K562 (cell line): ENCODE data around the gene FOS. TPM values are rescaled to one million over a fixed set of nuclear protein-coding genes. Genes with fewer than 3 reads are reported as not detected.

Source experiments
- BDP1 ChIP-seq: IDR thresholded peaks from 3 replicates; pipeline ENCODE4 v1.6.1; 2011; ENCODE audit not compliant: insufficient read length, insufficient read depth
- CREM ChIP-seq: IDR thresholded peaks from 2 replicates; pipeline ENCODE4 v1.6.1; 2014; ENCODE audit warnings: antibody characterized with exemption, low read depth
- ESRRA ChIP-seq: fragments of 450-650 bp; IDR thresholded peaks from 2 replicates; pipeline ENCODE4 v1.6.1; 2014; ENCODE audit warnings: low read depth, mild to moderate bottlenecking, moderate library complexity, borderline replicate concordance
- GABPB2 ChIP-seq: fragments of 250-450 bp; sonication (Bioruptor Pico); conservative IDR thresholded peaks from 2 replicates; pipeline ENCODE4 v1.5.1; 2021; ENCODE audit warnings: mild to moderate bottlenecking
- HDAC8 ChIP-seq: fragments of 450-650 bp; IDR thresholded peaks from 2 replicates; pipeline ENCODE4 v1.6.1; 2016; ENCODE audit warnings: mild to moderate bottlenecking, missing genetic modification characterization, moderate library complexity, missing compliant biosample characterization
- NFIC ChIP-seq: fragments of 450-650 bp; IDR thresholded peaks from 2 replicates; pipeline ENCODE4 v1.6.1; 2017; ENCODE audit warnings: mild to moderate bottlenecking, inconsistent platforms
- PTRF ChIP-seq: fragments of 450-650 bp; IDR thresholded peaks from 2 replicates; pipeline ENCODE4 v1.6.1; 2016; ENCODE audit warnings: mild to moderate bottlenecking, missing genetic modification characterization, missing compliant biosample characterization
- RFX1 ChIP-seq: fragments of 450-650 bp; IDR thresholded peaks from 2 replicates; pipeline ENCODE4 v1.6.1; 2016; ENCODE audit warnings: mild to moderate bottlenecking, moderate library complexity
- SETDB1 ChIP-seq: IDR thresholded peaks from one replicate; pipeline ENCODE4 v1.6.1; 2012; ENCODE audit warnings: low read length, control low read depth, inconsistent platforms
- SMARCA5 ChIP-seq: fragments of 450-650 bp; IDR thresholded peaks from 2 replicates; pipeline ENCODE4 v1.6.1; 2016
- SREBF2 ChIP-seq: sonication (generic); formaldehyde crosslinking; IDR thresholded peaks from 2 replicates; pipeline ENCODE4 v1.4.0; 2020; ENCODE audit warnings: mild to moderate bottlenecking, missing genetic modification reagents
- XRCC3 ChIP-seq: fragments of 450-650 bp; IDR thresholded peaks from 2 replicates; pipeline ENCODE4 v1.6.1; 2017; ENCODE audit warnings: mild to moderate bottlenecking, moderate library complexity
- polyA plus RNA-seq, 8 experiments: library from polyadenylated mRNA; depleted of rRNA in 4 of 8; stranded (reverse) in 5 of 8; unstranded in 3 of 8; fragments of >200 nt; fragmentation: Nextera tagmentation in 2 of 8; fragmentation: Illumina TruSeq in 1 of 8; extraction: Ambion mirVana in 2 of 8; extraction: Trizol in 1 of 8; gene quantifications; 2 replicates each; pipeline versions ENCODE4 v1.2.1 to v1.2.3, GENCODE V29; 2011 to 2014; ENCODE audit warnings: inconsistent platforms in 1 of 8, missing spikeins in 1 of 8
- total RNA-seq, 7 experiments: library from RNA; depleted of rRNA in 6 of 7; stranded (reverse); fragments of >200 nt in 6 of 7; fragmentation: Illumina TruSeq in 2 of 7; extraction: Trizol in 2 of 7; gene quantifications; 2 replicates each; pipeline versions ENCODE4 v1.2.1 to v1.2.3, GENCODE V29; 2011 to 2021; ENCODE audit warnings: low replicate concordance in 1 of 7
- TF ChIP-seq, protein P1 (sequence below): fragments of 200-800 bp; sonication (Bioruptor generic); IDR thresholded peaks from 2 replicates; pipeline ENCODE4 v1.6.1; 2017; ENCODE audit warnings: missing genetic modification characterization, missing compliant biosample characterization
- TF ChIP-seq, protein P2 (sequence below): fragments of 450-650 bp; conservative IDR thresholded peaks from 2 replicates; pipeline ENCODE4 v1.6.1; 2016; ENCODE audit warnings: missing genetic modification characterization, low read depth, mild to moderate bottlenecking, control low read depth, missing compliant biosample characterization
- TF ChIP-seq, protein P3 (sequence below), 2 experiments: fragments of 450-650 bp in 1 of 2; sonication (generic) in 1 of 2; formaldehyde crosslinking; conservative IDR thresholded peaks; 2 replicates each; pipeline versions ENCODE4 v1.4.0 to v1.8.1; 2020 to 2022; ENCODE audit warnings: mild to moderate bottlenecking in 1 of 2, missing genetic modification reagents in 1 of 2
- TF ChIP-seq, protein P4 (sequence below): fragments of 250-450 bp; sonication (Bioruptor Pico); IDR thresholded peaks from 2 replicates; pipeline ENCODE4 v1.5.0; 2020; ENCODE audit warnings: mild to moderate bottlenecking, borderline replicate concordance
- TF ChIP-seq, protein P5 (sequence below): fragments of 450-650 bp; IDR thresholded peaks from one replicate; pipeline ENCODE4 v1.6.1; 2018; ENCODE audit warnings: mild to moderate bottlenecking, moderate library complexity; ENCODE audit not compliant: partially characterized antibody
- TF ChIP-seq, protein P6 (sequence below): sonication (generic); formaldehyde crosslinking; IDR thresholded peaks from 2 replicates; pipeline ENCODE4 v1.9.0; 2022; ENCODE audit warnings: mild to moderate bottlenecking, missing genetic modification reagents

Gene FOS
- total and polyA plus RNA-seq, 9 of the 15 experiments (the other 6 are each of a cell fraction or from before 2014, with no cell fraction given) = 0.54 to 13.8 (median 8.9) TPM

DNA sequence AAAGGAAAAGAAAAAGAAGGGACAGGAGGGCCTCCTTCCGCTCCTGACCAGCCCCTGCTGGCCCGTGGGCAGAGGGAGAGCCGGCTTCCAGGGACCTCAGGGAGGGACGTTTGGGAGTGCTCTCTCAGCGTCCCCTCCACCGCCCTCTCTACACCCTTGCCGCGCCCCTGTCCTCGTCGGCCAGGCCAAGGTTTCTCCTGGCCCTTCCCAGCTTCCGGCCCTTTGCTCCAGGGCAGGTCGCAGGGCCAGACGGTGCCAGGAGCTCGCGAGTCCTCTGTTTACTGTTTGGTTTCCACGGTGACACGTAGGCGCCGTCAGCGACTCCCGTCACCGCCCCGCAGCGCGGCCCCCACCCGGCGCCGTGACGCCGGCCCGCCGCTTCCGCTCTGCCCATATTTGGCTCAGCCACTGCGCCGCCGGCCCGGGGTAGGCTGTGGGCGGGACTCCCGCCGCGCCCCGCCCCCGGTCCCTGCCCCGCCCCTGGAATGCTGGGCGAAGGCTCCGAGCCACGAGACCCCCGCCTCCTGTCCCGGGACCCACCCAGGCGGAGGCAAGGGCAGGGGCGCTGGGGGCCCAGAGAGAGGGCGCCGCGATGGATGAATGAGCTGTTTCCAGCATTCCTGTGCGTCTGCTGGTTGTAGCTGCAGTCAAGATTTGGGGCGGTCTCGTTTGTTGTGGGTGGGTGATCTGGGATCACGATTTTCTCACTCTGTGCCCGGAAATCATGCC is 15.5 kb downstream of the FOS start (continued):
- TF ChIP-seq SETDB1 (no peak), NFIC (peak; percentile 21; the same call in 1 of the 2 replicates), PTRF (no peak), GABPB2 (no peak), XRCC3 (no peak), ESRRA (no peak), HDAC8 (tag) (no peak), BDP1 (no peak), RFX1 (peak; percentile 86), SMARCA5 (no peak), CREM (peak; percentile 79), SREBF2 (no peak)
- TF ChIP-seq, protein P1, sequence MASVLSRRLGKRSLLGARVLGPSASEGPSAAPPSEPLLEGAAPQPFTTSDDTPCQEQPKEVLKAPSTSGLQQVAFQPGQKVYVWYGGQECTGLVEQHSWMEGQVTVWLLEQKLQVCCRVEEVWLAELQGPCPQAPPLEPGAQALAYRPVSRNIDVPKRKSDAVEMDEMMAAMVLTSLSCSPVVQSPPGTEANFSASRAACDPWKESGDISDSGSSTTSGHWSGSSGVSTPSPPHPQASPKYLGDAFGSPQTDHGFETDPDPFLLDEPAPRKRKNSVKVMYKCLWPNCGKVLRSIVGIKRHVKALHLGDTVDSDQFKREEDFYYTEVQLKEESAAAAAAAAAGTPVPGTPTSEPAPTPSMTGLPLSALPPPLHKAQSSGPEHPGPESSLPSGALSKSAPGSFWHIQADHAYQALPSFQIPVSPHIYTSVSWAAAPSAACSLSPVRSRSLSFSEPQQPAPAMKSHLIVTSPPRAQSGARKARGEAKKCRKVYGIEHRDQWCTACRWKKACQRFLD = no peak
- TF ChIP-seq, protein P2, sequence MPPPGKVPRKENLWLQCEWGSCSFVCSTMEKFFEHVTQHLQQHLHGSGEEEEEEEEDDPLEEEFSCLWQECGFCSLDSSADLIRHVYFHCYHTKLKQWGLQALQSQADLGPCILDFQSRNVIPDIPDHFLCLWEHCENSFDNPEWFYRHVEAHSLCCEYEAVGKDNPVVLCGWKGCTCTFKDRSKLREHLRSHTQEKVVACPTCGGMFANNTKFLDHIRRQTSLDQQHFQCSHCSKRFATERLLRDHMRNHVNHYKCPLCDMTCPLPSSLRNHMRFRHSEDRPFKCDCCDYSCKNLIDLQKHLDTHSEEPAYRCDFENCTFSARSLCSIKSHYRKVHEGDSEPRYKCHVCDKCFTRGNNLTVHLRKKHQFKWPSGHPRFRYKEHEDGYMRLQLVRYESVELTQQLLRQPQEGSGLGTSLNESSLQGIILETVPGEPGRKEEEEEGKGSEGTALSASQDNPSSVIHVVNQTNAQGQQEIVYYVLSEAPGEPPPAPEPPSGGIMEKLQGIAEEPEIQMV (tag) = no peak
- TF ChIP-seq, protein P3, sequence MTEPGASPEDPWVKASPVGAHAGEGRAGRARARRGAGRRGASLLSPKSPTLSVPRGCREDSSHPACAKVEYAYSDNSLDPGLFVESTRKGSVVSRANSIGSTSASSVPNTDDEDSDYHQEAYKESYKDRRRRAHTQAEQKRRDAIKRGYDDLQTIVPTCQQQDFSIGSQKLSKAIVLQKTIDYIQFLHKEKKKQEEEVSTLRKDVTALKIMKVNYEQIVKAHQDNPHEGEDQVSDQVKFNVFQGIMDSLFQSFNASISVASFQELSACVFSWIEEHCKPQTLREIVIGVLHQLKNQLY (CRISPR knock-in tag; conservative IDR thresholded peaks at IDR 0.05) = no peak
- TF ChIP-seq, protein P4, sequence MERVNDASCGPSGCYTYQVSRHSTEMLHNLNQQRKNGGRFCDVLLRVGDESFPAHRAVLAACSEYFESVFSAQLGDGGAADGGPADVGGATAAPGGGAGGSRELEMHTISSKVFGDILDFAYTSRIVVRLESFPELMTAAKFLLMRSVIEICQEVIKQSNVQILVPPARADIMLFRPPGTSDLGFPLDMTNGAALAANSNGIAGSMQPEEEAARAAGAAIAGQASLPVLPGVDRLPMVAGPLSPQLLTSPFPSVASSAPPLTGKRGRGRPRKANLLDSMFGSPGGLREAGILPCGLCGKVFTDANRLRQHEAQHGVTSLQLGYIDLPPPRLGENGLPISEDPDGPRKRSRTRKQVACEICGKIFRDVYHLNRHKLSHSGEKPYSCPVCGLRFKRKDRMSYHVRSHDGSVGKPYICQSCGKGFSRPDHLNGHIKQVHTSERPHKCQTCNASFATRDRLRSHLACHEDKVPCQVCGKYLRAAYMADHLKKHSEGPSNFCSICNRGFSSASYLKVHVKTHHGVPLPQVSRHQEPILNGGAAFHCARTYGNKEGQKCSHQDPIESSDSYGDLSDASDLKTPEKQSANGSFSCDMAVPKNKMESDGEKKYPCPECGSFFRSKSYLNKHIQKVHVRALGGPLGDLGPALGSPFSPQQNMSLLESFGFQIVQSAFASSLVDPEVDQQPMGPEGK (CRISPR knock-in tag) = no peak
- TF ChIP-seq, protein P5, sequence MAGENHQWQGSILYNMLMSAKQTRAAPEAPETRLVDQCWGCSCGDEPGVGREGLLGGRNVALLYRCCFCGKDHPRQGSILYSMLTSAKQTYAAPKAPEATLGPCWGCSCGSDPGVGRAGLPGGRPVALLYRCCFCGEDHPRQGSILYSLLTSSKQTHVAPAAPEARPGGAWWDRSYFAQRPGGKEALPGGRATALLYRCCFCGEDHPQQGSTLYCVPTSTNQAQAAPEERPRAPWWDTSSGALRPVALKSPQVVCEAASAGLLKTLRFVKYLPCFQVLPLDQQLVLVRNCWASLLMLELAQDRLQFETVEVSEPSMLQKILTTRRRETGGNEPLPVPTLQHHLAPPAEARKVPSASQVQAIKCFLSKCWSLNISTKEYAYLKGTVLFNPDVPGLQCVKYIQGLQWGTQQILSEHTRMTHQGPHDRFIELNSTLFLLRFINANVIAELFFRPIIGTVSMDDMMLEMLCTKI = no peak
- TF ChIP-seq, protein P6, sequence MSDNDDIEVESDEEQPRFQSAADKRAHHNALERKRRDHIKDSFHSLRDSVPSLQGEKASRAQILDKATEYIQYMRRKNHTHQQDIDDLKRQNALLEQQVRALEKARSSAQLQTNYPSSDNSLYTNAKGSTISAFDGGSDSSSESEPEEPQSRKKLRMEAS (CRISPR knock-in tag) = peak; percentile 42; the same call in 1 of the 2 replicates
